Measurements from ENCODE around the gene CBFA2T2.

The CBFA2T2 gene

GRCh38 chr20:33552519-33552918, 62.6 kb downstream of the CBFA2T2 start:
- Histone ChIP-seq H4K91ac (ENCODE audit: low read depth, low read length) (no peak overlapping the region), H3K4me1 (ENCODE audit: control insufficient read depth in 1 of 2, insufficient read depth in 2 of 2, low read length in 2 of 2) (no peaks in the 10 kb centered on the region), H3K36me3 (ENCODE audit: control insufficient read depth in 1 of 2, insufficient read depth in 2 of 2, low read length in 2 of 2) (peaks cover 2 to 6% of the 10 kb centered on the region in 2 experiments), H3K23ac (ENCODE audit: low read length) (no peak overlapping the region), H4K12ac (ENCODE audit: low read depth, low read length) (no peak overlapping the region), H4K8ac (ENCODE audit: low read depth, low read length) (no peak overlapping the region), H3K79me1 (ENCODE audit: low read length) (no peaks in the 10 kb centered on the region), H3K4me2 (ENCODE audit: low read length) (no peak overlapping the region), H3K9me3 (ENCODE audit: insufficient read depth, low read depth, low read length) (no peaks in the 10 kb centered on the region), H2AK5ac (ENCODE audit: low read length) (no peak overlapping the region), H3K27me3 (ENCODE audit: insufficient read depth, low read length) (no peaks in the 10 kb centered on the region), H3K18ac (ENCODE audit: low read length) (no peak overlapping the region), H3K4ac (ENCODE audit: low read depth, low read length) (no peak overlapping the region), H2AFZ (ENCODE audit: insufficient read depth, low read length, poor library complexity) (no peak overlapping the region), H3K79me2 (ENCODE audit: control insufficient read depth, insufficient read depth, low read length, poor library complexity) (no peaks in the 10 kb centered on the region), H3K4me3 (ENCODE audit: low read depth, low read length) (no peak overlapping the region), H2BK120ac (ENCODE audit: insufficient read depth, low read length, poor library complexity) (no peak overlapping the region), H2BK5ac (ENCODE audit: low read depth, low read length, poor library complexity) (no peak overlapping the region), H2BK12ac (ENCODE audit: low read length) (no peak overlapping the region), H3K27ac (ENCODE audit: low read depth, low read length) (no peak overlapping the region), H3K9ac (ENCODE audit: low read length) (no peak overlapping the region), H3K14ac (ENCODE audit: low read length) (no peak overlapping the region)
- no CpG with 5 or more reads among the region's 3 CpGs for WGBS (ENCODE audit: extremely low coverage, insufficient coverage, insufficient read length)
- no peak for DNase-seq

GRCh38 chr20:33553516-33553915, 63.6 kb downstream of the CBFA2T2 start:
- no peak overlapping the region for H3K18ac ChIP-seq (ENCODE audit: low read length)
- no peak overlapping the region for H3K4me2 ChIP-seq (ENCODE audit: low read length)
- no peak overlapping the region for H3K9ac ChIP-seq (ENCODE audit: low read length)
- no peak overlapping the region for H3K4ac ChIP-seq (ENCODE audit: low read depth, low read length)
- no peaks in the 10 kb centered on the region for H3K4me1 ChIP-seq (ENCODE audit: control insufficient read depth in 1 of 2, insufficient read depth in 2 of 2, low read length in 2 of 2)
- peaks cover 2 to 6% of the 10 kb centered on the region in 2 experiments for H3K36me3 ChIP-seq (ENCODE audit: control insufficient read depth in 1 of 2, insufficient read depth in 2 of 2, low read length in 2 of 2)
- H4K12ac ChIP-seq (ENCODE audit: low read depth, low read length), result no peak overlapping the region
- H4K8ac ChIP-seq (ENCODE audit: low read depth, low read length), result no peak overlapping the region
- H3K27me3 ChIP-seq (ENCODE audit: insufficient read depth, low read length), result no peaks in the 10 kb centered on the region
- H3K14ac ChIP-seq (ENCODE audit: low read length), result no peak overlapping the region
- no peak overlapping the region for H2BK12ac ChIP-seq (ENCODE audit: low read length)
- no peak overlapping the region for H4K91ac ChIP-seq (ENCODE audit: low read depth, low read length)
- H3K79me1 ChIP-seq (ENCODE audit: low read length), result no peaks in the 10 kb centered on the region
- no peaks in the 10 kb centered on the region for H3K79me2 ChIP-seq (ENCODE audit: control insufficient read depth, insufficient read depth, low read length, poor library complexity)
- WGBS (ENCODE audit: extremely low coverage, insufficient coverage, insufficient read length), result no CpG with 5 or more reads among the region's 4 CpGs
- H2BK120ac ChIP-seq (ENCODE audit: insufficient read depth, low read length, poor library complexity), result no peak overlapping the region
- DNase-seq, result no peak
- no peak overlapping the region for H2BK5ac ChIP-seq (ENCODE audit: low read depth, low read length, poor library complexity)
- H2AK5ac ChIP-seq (ENCODE audit: low read length), result no peak overlapping the region
- H3K23ac ChIP-seq (ENCODE audit: low read length), result no peak overlapping the region
- H3K9me3 ChIP-seq (ENCODE audit: insufficient read depth, low read depth, low read length), result no peaks in the 10 kb centered on the region
- no peak overlapping the region for H2AFZ ChIP-seq (ENCODE audit: insufficient read depth, low read length, poor library complexity)
- H3K27ac ChIP-seq (ENCODE audit: low read depth, low read length), result no peak overlapping the region
- H3K4me3 ChIP-seq (ENCODE audit: low read depth, low read length), result no peak overlapping the region

- Histone ChIP-seq H3K27ac (ENCODE audit: low read depth, low read length) (no peak overlapping the region), H3K36me3 (ENCODE audit: control insufficient read depth in 1 of 2, insufficient read depth in 2 of 2, low read length in 2 of 2) (peaks cover 2 to 6% of the 10 kb centered on the region in 2 experiments), H3K4ac (ENCODE audit: low read depth, low read length) (no peak overlapping the region), H3K18ac (ENCODE audit: low read length) (no peak overlapping the region), H2AK5ac (ENCODE audit: low read length) (no peak overlapping the region), H3K9me3 (ENCODE audit: insufficient read depth, low read depth, low read length) (no peaks in the 10 kb centered on the region), H2BK12ac (ENCODE audit: low read length) (no peak overlapping the region), H4K8ac (ENCODE audit: low read depth, low read length) (no peak overlapping the region), H3K14ac (ENCODE audit: low read length) (no peak overlapping the region), H3K79me1 (ENCODE audit: low read length) (no peaks in the 10 kb centered on the region), H2AFZ (ENCODE audit: insufficient read depth, low read length, poor library complexity) (no peak overlapping the region), H3K79me2 (ENCODE audit: control insufficient read depth, insufficient read depth, low read length, poor library complexity) (no peaks in the 10 kb centered on the region), H3K4me3 (ENCODE audit: low read depth, low read length) (no peak overlapping the region), H2BK5ac (ENCODE audit: low read depth, low read length, poor library complexity) (no peak overlapping the region), H3K27me3 (ENCODE audit: insufficient read depth, low read length) (no peaks in the 10 kb centered on the region), H3K23ac (ENCODE audit: low read length) (no peak overlapping the region), H3K4me2 (ENCODE audit: low read length) (no peak overlapping the region), H3K9ac (ENCODE audit: low read length) (no peak overlapping the region), H3K4me1 (ENCODE audit: control insufficient read depth in 1 of 2, insufficient read depth in 2 of 2, low read length in 2 of 2) (no peaks in the 10 kb centered on the region), H4K12ac (ENCODE audit: low read depth, low read length) (no peak overlapping the region), H2BK120ac (ENCODE audit: insufficient read depth, low read length, poor library complexity) (no peak overlapping the region), H4K91ac (ENCODE audit: low read depth, low read length) (no peak overlapping the region)
- no CpG with 5 or more reads among the region's 2 CpGs for WGBS (ENCODE audit: extremely low coverage, insufficient coverage, insufficient read length)
- DNase-seq, result peak in 1 of 2 donors; percentile 42
These were observed 65.1 kb downstream of the CBFA2T2 start for GRCh38 chr20:33554914-33555420.

GRCh38 chr20:33555755-33556154, 65.9 kb downstream of the CBFA2T2 start:
- H2AK5ac ChIP-seq (ENCODE audit: low read length), result no peak overlapping the region
- H3K18ac ChIP-seq (ENCODE audit: low read length), result no peak overlapping the region
- no peak overlapping the region for H3K23ac ChIP-seq (ENCODE audit: low read length)
- H3K79me1 ChIP-seq (ENCODE audit: low read length), result no peaks in the 10 kb centered on the region
- no peak overlapping the region for H4K8ac ChIP-seq (ENCODE audit: low read depth, low read length)
- no peak overlapping the region for H3K4me3 ChIP-seq (ENCODE audit: low read depth, low read length)
- H3K4me1 ChIP-seq (ENCODE audit: control insufficient read depth in 1 of 2, insufficient read depth in 2 of 2, low read length in 2 of 2), result no peaks in the 10 kb centered on the region
- no peaks in the 10 kb centered on the region for H3K9me3 ChIP-seq (ENCODE audit: insufficient read depth, low read depth, low read length)
- no peak overlapping the region for H2AFZ ChIP-seq (ENCODE audit: insufficient read depth, low read length, poor library complexity)
- no peak overlapping the region for H2BK12ac ChIP-seq (ENCODE audit: low read length)
- H2BK5ac ChIP-seq (ENCODE audit: low read depth, low read length, poor library complexity), result no peak overlapping the region
- H2BK120ac ChIP-seq (ENCODE audit: insufficient read depth, low read length, poor library complexity), result no peak overlapping the region
- no CpG with 5 or more reads among the region's 3 CpGs for WGBS (ENCODE audit: extremely low coverage, insufficient coverage, insufficient read length)
- H3K14ac ChIP-seq (ENCODE audit: low read length), result no peak overlapping the region
- no peaks in the 10 kb centered on the region for H3K79me2 ChIP-seq (ENCODE audit: control insufficient read depth, insufficient read depth, low read length, poor library complexity)
- H3K27ac ChIP-seq (ENCODE audit: low read depth, low read length), result no peak overlapping the region
- no peak overlapping the region for H4K12ac ChIP-seq (ENCODE audit: low read depth, low read length)
- DNase-seq, result no peak
- no peak overlapping the region for H3K4me2 ChIP-seq (ENCODE audit: low read length)
- no peak overlapping the region for H3K4ac ChIP-seq (ENCODE audit: low read depth, low read length)
- no peaks in the 10 kb centered on the region for H3K27me3 ChIP-seq (ENCODE audit: insufficient read depth, low read length)
- H3K36me3 ChIP-seq (ENCODE audit: control insufficient read depth in 1 of 2, insufficient read depth in 2 of 2, low read length in 2 of 2), result peaks cover under 1 to 4% of the 10 kb centered on the region in 2 experiments
- no peak overlapping the region for H4K91ac ChIP-seq (ENCODE audit: low read depth, low read length)
- H3K9ac ChIP-seq (ENCODE audit: low read length), result no peak overlapping the region

Data from trophoblast cell (in vitro differentiated cells and primary cell).